ENCODE results near the gene ACO2. TPM values are rescaled to one million over a fixed set of nuclear protein-coding genes. Genes with fewer than 3 reads are reported as not detected.

Gene ACO2
- total and polyA plus RNA-seq, 2 of the 8 experiments (the other 6 are each of a cell fraction or from before 2014, with no cell fraction given) = 52.8 to 75.4 TPM

Other genes with a start within 250 kb of the ACO2 start
- 0.78 and 0.84 TPM in 2 replicates for gene CHADL, start 228.2 kb upstream of the ACO2 start, total RNA-seq (2021; fragmentation: NEBNext Ultra II Directional; extraction: Animal tissue kit (Norgen Biotek cat#: 25700))
- 1.4 and 2.2 TPM in 2 replicates for gene CHADL, start 228.2 kb upstream of the ACO2 start, polyA plus RNA-seq (2011; rRNA removed)
- 171 and 176 TPM in 2 replicates for gene RANGAP1, start 182.9 kb upstream of the ACO2 start, total RNA-seq (2021; fragmentation: NEBNext Ultra II Directional; extraction: Animal tissue kit (Norgen Biotek cat#: 25700))
- gene RANGAP1, start 182.9 kb upstream of the ACO2 start, polyA plus RNA-seq (2011; rRNA removed) = 121 and 190 TPM in 2 replicates
- gene ZC3H7B, start 167.6 kb upstream of the ACO2 start, total RNA-seq (2021; fragmentation: NEBNext Ultra II Directional; extraction: Animal tissue kit (Norgen Biotek cat#: 25700)) = 77.3 and 78.6 TPM in 2 replicates
- 35.5 and 57.5 TPM in 2 replicates for gene ZC3H7B, start 167.6 kb upstream of the ACO2 start, polyA plus RNA-seq (2011; rRNA removed)
- gene TEF, start 87.2 kb upstream of the ACO2 start, total RNA-seq (2021; fragmentation: NEBNext Ultra II Directional; extraction: Animal tissue kit (Norgen Biotek cat#: 25700)) = 7.4 and 8.9 TPM in 2 replicates
- gene TEF, start 87.2 kb upstream of the ACO2 start, polyA plus RNA-seq (2011; rRNA removed) = 9.0 and 14.3 TPM in 2 replicates
- gene TOB2, start 22.3 kb upstream of the ACO2 start, total RNA-seq (2021; fragmentation: NEBNext Ultra II Directional; extraction: Animal tissue kit (Norgen Biotek cat#: 25700)) = 52.8 and 54.1 TPM in 2 replicates
- gene TOB2, start 22.3 kb upstream of the ACO2 start, polyA plus RNA-seq (2011; rRNA removed) = 27.0 and 37.5 TPM in 2 replicates
- 109 and 135 TPM in 2 replicates for gene PHF5A, start 425 bp upstream of the ACO2 start, total RNA-seq (2021; fragmentation: NEBNext Ultra II Directional; extraction: Animal tissue kit (Norgen Biotek cat#: 25700))
- 96.7 and 119 TPM in 2 replicates for gene PHF5A, start 425 bp upstream of the ACO2 start, polyA plus RNA-seq (2011; rRNA removed)
- 34.5 and 39.2 TPM in 2 replicates for gene POLR3H, start 75.4 kb downstream of the ACO2 start, total RNA-seq (2021; fragmentation: NEBNext Ultra II Directional; extraction: Animal tissue kit (Norgen Biotek cat#: 25700))
- gene POLR3H, start 75.4 kb downstream of the ACO2 start, polyA plus RNA-seq (2011; rRNA removed) = 29.7 and 34.0 TPM in 2 replicates
- 2.3 and 2.6 TPM in 2 replicates for gene CSDC2, start 91.9 kb downstream of the ACO2 start, total RNA-seq (2021; fragmentation: NEBNext Ultra II Directional; extraction: Animal tissue kit (Norgen Biotek cat#: 25700))
- gene CSDC2, start 91.9 kb downstream of the ACO2 start, polyA plus RNA-seq (2011; rRNA removed) = 2.0 and 3.2 TPM in 2 replicates
- 10.8 and 11.3 TPM in 2 replicates for gene PMM1, start 120.7 kb downstream of the ACO2 start, total RNA-seq (2021; fragmentation: NEBNext Ultra II Directional; extraction: Animal tissue kit (Norgen Biotek cat#: 25700))
- gene PMM1, start 120.7 kb downstream of the ACO2 start, polyA plus RNA-seq (2011; rRNA removed) = 20.0 and 27.3 TPM in 2 replicates
- 33.7 and 34.3 TPM in 2 replicates for gene DESI1, start 151.9 kb downstream of the ACO2 start, total RNA-seq (2021; fragmentation: NEBNext Ultra II Directional; extraction: Animal tissue kit (Norgen Biotek cat#: 25700))
- 27.6 and 31.2 TPM in 2 replicates for gene DESI1, start 151.9 kb downstream of the ACO2 start, polyA plus RNA-seq (2011; rRNA removed)
- gene XRCC6, start 152.2 kb downstream of the ACO2 start, total RNA-seq (2021; fragmentation: NEBNext Ultra II Directional; extraction: Animal tissue kit (Norgen Biotek cat#: 25700)) = 488 and 490 TPM in 2 replicates
- 150 and 157 TPM in 2 replicates for gene XRCC6, start 152.2 kb downstream of the ACO2 start, polyA plus RNA-seq (2011; rRNA removed)
- gene SNU13, start 219.8 kb downstream of the ACO2 start, total RNA-seq (2021; fragmentation: NEBNext Ultra II Directional; extraction: Animal tissue kit (Norgen Biotek cat#: 25700)) = 214 and 241 TPM in 2 replicates
- 227 and 281 TPM in 2 replicates for gene SNU13, start 219.8 kb downstream of the ACO2 start, polyA plus RNA-seq (2011; rRNA removed)
- 0.36 and 0.54 TPM in 2 replicates for gene MEI1, start 230.4 kb downstream of the ACO2 start, total RNA-seq (2021; fragmentation: NEBNext Ultra II Directional; extraction: Animal tissue kit (Norgen Biotek cat#: 25700))
- 0.27 and 0.38 TPM in 2 replicates for gene MEI1, start 230.4 kb downstream of the ACO2 start, polyA plus RNA-seq (2011; rRNA removed)

All from H1 (cell line).